Measurements from ENCODE around the gene CORO2A. TPM values are rescaled to one million over a fixed set of nuclear protein-coding genes. Genes with fewer than 3 reads are reported as not detected.

CORO2A gene
- total and polyA plus RNA-seq, 4 donors: 1.7 to 7.9 (median 5.1) TPM

- 87% methylated on average over 9 of the region's 9 CpGs for WGBS (ENCODE audit: insufficient coverage)
- no peak overlapping the region for H3K4me3 ChIP-seq (ENCODE audit: low read depth, low read length)
- peaks cover 27% of the 10 kb centered on the region for H3K36me3 ChIP-seq (ENCODE audit: control insufficient read depth, insufficient read depth, low read length)
- no peak overlapping the region for H3K27ac ChIP-seq (ENCODE audit: low read depth, low read length)
- no peaks in the 10 kb centered on the region for H3K27me3 ChIP-seq (ENCODE audit: control insufficient read depth, insufficient read depth, low read length)
- peaks cover 18% of the 10 kb centered on the region for H3K4me1 ChIP-seq (ENCODE audit: control insufficient read depth, insufficient read depth, low read length)
- DNase-seq (ENCODE audit: low read depth in 4 of 6, low spot score in 6 of 6): no peak
- no peaks in the 10 kb centered on the region for H3K9me3 ChIP-seq (ENCODE audit: control insufficient read depth, insufficient read depth, low read length)
Observed at GRCh38 chr9:98210435-98210834, 18.0 kb upstream of the CORO2A start.

- Histone ChIP-seq H3K4me1 (ENCODE audit: control insufficient read depth, insufficient read depth, low read length) (peaks cover 11% of the 10 kb centered on the region), H3K36me3 (ENCODE audit: control insufficient read depth, insufficient read depth, low read length) (peaks cover 25% of the 10 kb centered on the region), H3K27ac (ENCODE audit: low read depth, low read length) (no peak overlapping the region), H3K4me3 (ENCODE audit: low read depth, low read length) (no peak overlapping the region), H3K9me3 (ENCODE audit: control insufficient read depth, insufficient read depth, low read length) (no peaks in the 10 kb centered on the region), H3K27me3 (ENCODE audit: control insufficient read depth, insufficient read depth, low read length) (no peaks in the 10 kb centered on the region)
- DNase-seq (ENCODE audit: low read depth in 4 of 6, low spot score in 6 of 6): no peak
- 82% methylated on average over 3 of the region's 3 CpGs for WGBS (ENCODE audit: insufficient coverage)
Observed at GRCh38 chr9:98209530-98209929, 17.1 kb upstream of the CORO2A start.

- Histone ChIP-seq H3K4me3 (ENCODE audit: low read depth, low read length) (no peak overlapping the region), H3K36me3 (ENCODE audit: control insufficient read depth, insufficient read depth, low read length) (peaks cover 24% of the 10 kb centered on the region)
Observed at GRCh38 chr9:98208635-98209034, 16.2 kb upstream of the CORO2A start.

GRCh38 chr9:98207606-98208005 is 15.2 kb upstream of the CORO2A start:
- no peak for DNase-seq (ENCODE audit: low read depth in 4 of 6, low spot score in 6 of 6)
- H3K4me1 ChIP-seq (ENCODE audit: control insufficient read depth, insufficient read depth, low read length): peaks cover 9% of the 10 kb centered on the region
- no peak overlapping the region for H3K4me3 ChIP-seq (ENCODE audit: low read depth, low read length)
- H3K27ac ChIP-seq (ENCODE audit: low read depth, low read length): no peak overlapping the region
- H3K36me3 ChIP-seq (ENCODE audit: control insufficient read depth, insufficient read depth, low read length): peaks cover 22% of the 10 kb centered on the region
- H3K9me3 ChIP-seq (ENCODE audit: control insufficient read depth, insufficient read depth, low read length): no peaks in the 10 kb centered on the region
- 72% methylated on average over 4 of the region's 4 CpGs for WGBS (ENCODE audit: insufficient coverage)
- H3K27me3 ChIP-seq (ENCODE audit: control insufficient read depth, insufficient read depth, low read length): no peaks in the 10 kb centered on the region

More at GRCh38 chr9:98208635-98209034, 16.2 kb upstream of the CORO2A start:
- Histone ChIP-seq H3K4me1 (ENCODE audit: control insufficient read depth, insufficient read depth, low read length) (peaks cover 9% of the 10 kb centered on the region), H3K27me3 (ENCODE audit: control insufficient read depth, insufficient read depth, low read length) (no peaks in the 10 kb centered on the region), H3K27ac (ENCODE audit: low read depth, low read length) (no peak overlapping the region), H3K9me3 (ENCODE audit: control insufficient read depth, insufficient read depth, low read length) (no peaks in the 10 kb centered on the region)
- WGBS (ENCODE audit: insufficient coverage): 93% methylated on average over 20 of the region's 20 CpGs
- no peak for DNase-seq (ENCODE audit: low read depth in 4 of 6, low spot score in 6 of 6)

GRCh38 chr9:98206754-98207153 is 14.3 kb upstream of the CORO2A start:
- no peak overlapping the region for H3K4me3 ChIP-seq (ENCODE audit: low read depth, low read length)
- no peaks in the 10 kb centered on the region for H3K9me3 ChIP-seq (ENCODE audit: control insufficient read depth, insufficient read depth, low read length)
- no CpG with 5 or more reads among the region's 2 CpGs for WGBS (ENCODE audit: insufficient coverage)
- peaks cover 22% of the 10 kb centered on the region for H3K36me3 ChIP-seq (ENCODE audit: control insufficient read depth, insufficient read depth, low read length)
- H3K27ac ChIP-seq (ENCODE audit: low read depth, low read length): no peak overlapping the region
- no peaks in the 10 kb centered on the region for H3K27me3 ChIP-seq (ENCODE audit: control insufficient read depth, insufficient read depth, low read length)
- no peak for DNase-seq (ENCODE audit: low read depth in 4 of 6, low spot score in 6 of 6)
- peaks cover 9% of the 10 kb centered on the region for H3K4me1 ChIP-seq (ENCODE audit: control insufficient read depth, insufficient read depth, low read length)

GRCh38 chr9:98204692-98205091 is 12.3 kb upstream of the CORO2A start:
- Histone ChIP-seq H3K4me1 (ENCODE audit: control insufficient read depth, insufficient read depth, low read length) (no peaks in the 10 kb centered on the region), H3K4me3 (ENCODE audit: low read depth, low read length) (no peak overlapping the region), H3K9me3 (ENCODE audit: control insufficient read depth, insufficient read depth, low read length) (no peaks in the 10 kb centered on the region), H3K36me3 (ENCODE audit: control insufficient read depth, insufficient read depth, low read length) (peaks cover 10% of the 10 kb centered on the region), H3K27ac (ENCODE audit: low read depth, low read length) (no peak overlapping the region), H3K27me3 (ENCODE audit: control insufficient read depth, insufficient read depth, low read length) (no peaks in the 10 kb centered on the region)
- DNase-seq (ENCODE audit: low read depth in 4 of 6, low spot score in 6 of 6): no peak
- WGBS (ENCODE audit: insufficient coverage): 73% methylated on average over 3 of the region's 4 CpGs

GRCh38 chr9:98203153-98203552 is 10.7 kb upstream of the CORO2A start:
- no peak overlapping the region for H3K4me3 ChIP-seq (ENCODE audit: low read depth, low read length)
- 78% methylated on average over 6 of the region's 7 CpGs for WGBS (ENCODE audit: insufficient coverage)
- no peak for DNase-seq (ENCODE audit: low read depth in 4 of 6, low spot score in 6 of 6)
- no peak overlapping the region for H3K27ac ChIP-seq (ENCODE audit: low read depth, low read length)
- H3K27me3 ChIP-seq (ENCODE audit: control insufficient read depth, insufficient read depth, low read length): no peaks in the 10 kb centered on the region
- H3K9me3 ChIP-seq (ENCODE audit: control insufficient read depth, insufficient read depth, low read length): no peaks in the 10 kb centered on the region
- no peaks in the 10 kb centered on the region for H3K4me1 ChIP-seq (ENCODE audit: control insufficient read depth, insufficient read depth, low read length)
- H3K36me3 ChIP-seq (ENCODE audit: control insufficient read depth, insufficient read depth, low read length): peaks cover 14% of the 10 kb centered on the region

GRCh38 chr9:98202252-98202651 is 9.8 kb upstream of the CORO2A start:
- Histone ChIP-seq H3K36me3 (ENCODE audit: control insufficient read depth, insufficient read depth, low read length) (peaks cover 14% of the 10 kb centered on the region), H3K4me3 (ENCODE audit: low read depth, low read length) (no peak overlapping the region), H3K4me1 (ENCODE audit: control insufficient read depth, insufficient read depth, low read length) (no peaks in the 10 kb centered on the region), H3K27ac (ENCODE audit: low read depth, low read length) (no peak overlapping the region), H3K9me3 (ENCODE audit: control insufficient read depth, insufficient read depth, low read length) (no peaks in the 10 kb centered on the region), H3K27me3 (ENCODE audit: control insufficient read depth, insufficient read depth, low read length) (no peaks in the 10 kb centered on the region)
- no peak for DNase-seq (ENCODE audit: low read depth in 4 of 6, low spot score in 6 of 6)
- WGBS (ENCODE audit: insufficient coverage): 89% methylated on average over 2 of the region's 5 CpGs

- H3K27me3 ChIP-seq (ENCODE audit: control insufficient read depth, insufficient read depth, low read length): no peaks in the 10 kb centered on the region
- H3K4me3 ChIP-seq (ENCODE audit: low read depth, low read length): no peak overlapping the region
- H3K36me3 ChIP-seq (ENCODE audit: control insufficient read depth, insufficient read depth, low read length): peaks cover 14% of the 10 kb centered on the region
- no peaks in the 10 kb centered on the region for H3K4me1 ChIP-seq (ENCODE audit: control insufficient read depth, insufficient read depth, low read length)
- DNase-seq (ENCODE audit: low read depth in 4 of 6, low spot score in 6 of 6): no peak
- 95% methylated on average over 7 of the region's 7 CpGs for WGBS (ENCODE audit: insufficient coverage)
- H3K27ac ChIP-seq (ENCODE audit: low read depth, low read length): no peak overlapping the region
- H3K9me3 ChIP-seq (ENCODE audit: control insufficient read depth, insufficient read depth, low read length): no peaks in the 10 kb centered on the region
Observed at GRCh38 chr9:98201749-98202148, 9.3 kb upstream of the CORO2A start.

GRCh38 chr9:98201102-98201501 is 8.7 kb upstream of the CORO2A start:
- H3K9me3 ChIP-seq (ENCODE audit: control insufficient read depth, insufficient read depth, low read length): no peaks in the 10 kb centered on the region
- H3K27me3 ChIP-seq (ENCODE audit: control insufficient read depth, insufficient read depth, low read length): no peaks in the 10 kb centered on the region
- no peak for DNase-seq (ENCODE audit: low read depth in 4 of 6, low spot score in 6 of 6)
- peaks cover 14% of the 10 kb centered on the region for H3K36me3 ChIP-seq (ENCODE audit: control insufficient read depth, insufficient read depth, low read length)
- no peak overlapping the region for H3K27ac ChIP-seq (ENCODE audit: low read depth, low read length)
- WGBS (ENCODE audit: insufficient coverage): 81% methylated on average over 6 of the region's 6 CpGs
- H3K4me1 ChIP-seq (ENCODE audit: control insufficient read depth, insufficient read depth, low read length): no peaks in the 10 kb centered on the region
- H3K4me3 ChIP-seq (ENCODE audit: low read depth, low read length): no peak overlapping the region

All from spinal cord (tissue), 10 donors.